Measurements from ENCODE around the gene IGSF22. TPM values are rescaled to one million over a fixed set of nuclear protein-coding genes. Genes with fewer than 3 reads are reported as not detected.

The IGSF22 gene
- total RNA-seq, 1 donor from 2014 or later, result 1.4 TPM

- no peak overlapping the region for H3K4me3 Mint-ChIP-seq
- DNase-seq, result no peak
- POLR2A ChIA-PET, result no interaction called here
- TF ChIP-seq CTCF (IDR thresholded peaks at IDR 0.05), result no peak
- no peak overlapping the region for H3K27ac Mint-ChIP-seq
- intact Hi-C loops (cut with micrococcal nuclease), result no loop called here
- peaks cover under 1% of the 10 kb centered on the region for H3K27me3 Mint-ChIP-seq
- ATAC-seq (ENCODE audit: low read depth), result no peak
- no peaks in the 10 kb centered on the region for H3K36me3 Mint-ChIP-seq (ENCODE audit: low read depth)
- H3K9me3 Mint-ChIP-seq, result no peaks in the 10 kb centered on the region
- CTCF ChIA-PET, result interaction anchor here (1.5 to 3.2 kb wide), 3 partner anchors 14 to 651 kb away, joined by 4 to 14 read pairs (median 8); no protein-coding TSS in a partner anchor
- peaks cover 7% of the 10 kb centered on the region for H3K4me1 Mint-ChIP-seq
Measured at GRCh38 chr11:18766015-18766414, 40.0 kb upstream of the IGSF22 start.

- DNase-seq (no peak), ATAC-seq (ENCODE audit: low read depth) (no peak)
- no peak overlapping the region for H3K27ac Mint-ChIP-seq
- H3K36me3 Mint-ChIP-seq (ENCODE audit: low read depth), result no peaks in the 10 kb centered on the region
- no peak for TF ChIP-seq CTCF (IDR thresholded peaks at IDR 0.05)
- no peaks in the 10 kb centered on the region for H3K9me3 Mint-ChIP-seq
- ChIA-PET POLR2A (no interaction called here), CTCF (interaction anchor here (1.2 to 3.2 kb wide), 4 partner anchors 14 to 650 kb away, joined by 4 to 14 read pairs (median 7); no protein-coding TSS in a partner anchor)
- intact Hi-C loops (cut with micrococcal nuclease), result no loop called here
- H3K4me3 Mint-ChIP-seq, result no peak overlapping the region
- H3K4me1 Mint-ChIP-seq, result peaks cover 7% of the 10 kb centered on the region
- H3K27me3 Mint-ChIP-seq, result no peaks in the 10 kb centered on the region
Measured at GRCh38 chr11:18765554-18765953, 39.6 kb upstream of the IGSF22 start.

- Mint-ChIP-seq H3K9me3 (no peaks in the 10 kb centered on the region), H3K4me1 (peaks cover 3% of the 10 kb centered on the region), H3K36me3 (ENCODE audit: low read depth) (no peaks in the 10 kb centered on the region), H3K4me3 (no peak overlapping the region), H3K27ac (no peak overlapping the region), H3K27me3 (no peaks in the 10 kb centered on the region)
- intact Hi-C loops (cut with micrococcal nuclease), result no loop called here
- no peak for DNase-seq
- POLR2A ChIA-PET, result no interaction called here
- no peak for TF ChIP-seq CTCF (IDR thresholded peaks at IDR 0.05)
- no peak for ATAC-seq (ENCODE audit: low read depth)
- CTCF ChIA-PET, result no interaction called here
Measured at GRCh38 chr11:18761741-18762140, 35.8 kb upstream of the IGSF22 start.

GRCh38 chr11:18761144-18761543 is 35.2 kb upstream of the IGSF22 start:
- Mint-ChIP-seq H3K27me3 (no peaks in the 10 kb centered on the region), H3K4me3 (no peak overlapping the region), H3K27ac (no peak overlapping the region), H3K36me3 (ENCODE audit: low read depth) (no peaks in the 10 kb centered on the region), H3K9me3 (no peaks in the 10 kb centered on the region), H3K4me1 (peaks cover 3% of the 10 kb centered on the region)
- CTCF ChIA-PET, result no interaction called here
- no peak for ATAC-seq (ENCODE audit: low read depth)
- DNase-seq, result no peak
- POLR2A ChIA-PET, result no interaction called here
- TF ChIP-seq CTCF (IDR thresholded peaks at IDR 0.05), result no peak
- intact Hi-C loops (cut with micrococcal nuclease), result no loop called here

GRCh38 chr11:18757811-18758210 is 31.8 kb upstream of the IGSF22 start:
- TF ChIP-seq CTCF (IDR thresholded peaks at IDR 0.05), result no peak
- DNase-seq, result no peak
- no peak for ATAC-seq (ENCODE audit: low read depth)
- Mint-ChIP-seq H3K27ac (no peak overlapping the region), H3K36me3 (ENCODE audit: low read depth) (no peaks in the 10 kb centered on the region), H3K4me1 (no peaks in the 10 kb centered on the region), H3K4me3 (no peak overlapping the region), H3K27me3 (peaks cover 15% of the 10 kb centered on the region), H3K9me3 (no peaks in the 10 kb centered on the region)
- ChIA-PET POLR2A (no interaction called here), CTCF (interaction anchor here (0.6 kb wide), 1 partner anchor 406 kb away, joined by 4 read pairs; no protein-coding TSS in a partner anchor)
- intact Hi-C loops (cut with micrococcal nuclease), result no loop called here

All from activated B cell treated with CpG ODN at 0.5 μM for 24 hours (primary cell).